Measurements from ENCODE around the gene ACTR1B.

The ACTR1B gene

DNA sequence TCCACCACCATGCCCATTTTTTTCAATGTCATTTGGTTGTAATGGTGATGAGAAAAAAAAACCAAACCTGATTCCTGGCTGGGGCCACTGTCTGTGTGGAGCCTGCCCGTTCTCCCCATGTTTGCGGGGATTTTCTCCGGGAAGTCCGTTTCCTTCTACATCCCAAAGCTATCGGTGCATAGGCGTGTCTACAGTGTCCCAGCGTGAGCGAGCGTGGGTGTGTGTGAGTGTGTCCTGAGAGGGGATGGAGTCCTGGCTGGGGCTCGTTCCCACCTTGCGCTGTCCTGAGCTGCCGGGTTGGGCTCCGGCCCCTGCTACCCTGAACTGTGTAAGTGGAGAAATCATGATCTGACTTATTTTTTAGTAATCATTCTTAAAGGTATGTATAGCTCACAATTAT lies 42.3 kb upstream of the ACTR1B start:
- Histone ChIP-seq H3K14ac (ENCODE audit: low read length) (no peak overlapping the region), H3K9ac (ENCODE audit: low read depth, low read length, poor library complexity) (no peak overlapping the region), H3K9me3 (replicated peaks in 1 of 2; ENCODE audit: control insufficient read depth in 2 of 2, insufficient read depth in 1 of 2, low read depth in 1 of 2, low read length in 2 of 2) (no peaks in the 10 kb centered on the region), H4K8ac (ENCODE audit: low read depth, low read length) (no peak overlapping the region), H2BK120ac (ENCODE audit: low read depth, low read length) (no peak overlapping the region), H3K79me1 (ENCODE audit: low read depth, low read length) (peaks cover 3% of the 10 kb centered on the region), H3K23ac (ENCODE audit: low read depth, low read length, poor library complexity) (no peak overlapping the region), H2AK5ac (ENCODE audit: low read depth, low read length) (no peak overlapping the region), H3K4me1 (ENCODE audit: control insufficient read depth in 2 of 2, insufficient read depth in 1 of 2, low read depth in 1 of 2, low read length in 2 of 2) (peaks cover 1 to 4% of the 10 kb centered on the region in 2 donors), H3K18ac (ENCODE audit: low read length) (no peak overlapping the region), H2BK15ac (ENCODE audit: low read length) (no peak overlapping the region), H3K4me2 (ENCODE audit: insufficient read depth, low read length, poor library complexity, severe bottlenecking) (no peak overlapping the region), H3K27ac (replicated peaks; ENCODE audit: low read length) (no peak overlapping the region), H3K27me3 (ENCODE audit: control insufficient read depth in 3 of 3, insufficient read depth in 3 of 3, low read depth in 1 of 3, low read length in 3 of 3) (no peaks in the 10 kb centered on the region), H2BK5ac (ENCODE audit: low read length) (no peak overlapping the region), H4K91ac (ENCODE audit: low read depth, low read length, poor library complexity) (no peak overlapping the region), H3K4me3 (ENCODE audit: low read length in 2 of 2) (no peak overlapping the region), H2BK12ac (ENCODE audit: low read length) (no peak overlapping the region), H2AFZ (ENCODE audit: low read length) (no peak overlapping the region), H3K36me3 (replicated peaks in 1 of 2; ENCODE audit: control insufficient read depth in 2 of 2, insufficient read depth in 2 of 2, low read length in 2 of 2) (no peaks in the 10 kb centered on the region), H3K4ac (ENCODE audit: low read length) (no peak overlapping the region)
- DNase-seq (ENCODE audit: low spot score): no peak
- WGBS, 2 donors (ENCODE audit: extremely low coverage in 2 of 2, insufficient read length in 2 of 2, insufficient replicate concordance in 1 of 2): no CpG with 5 or more reads among the region's 13 CpGs

DNA sequence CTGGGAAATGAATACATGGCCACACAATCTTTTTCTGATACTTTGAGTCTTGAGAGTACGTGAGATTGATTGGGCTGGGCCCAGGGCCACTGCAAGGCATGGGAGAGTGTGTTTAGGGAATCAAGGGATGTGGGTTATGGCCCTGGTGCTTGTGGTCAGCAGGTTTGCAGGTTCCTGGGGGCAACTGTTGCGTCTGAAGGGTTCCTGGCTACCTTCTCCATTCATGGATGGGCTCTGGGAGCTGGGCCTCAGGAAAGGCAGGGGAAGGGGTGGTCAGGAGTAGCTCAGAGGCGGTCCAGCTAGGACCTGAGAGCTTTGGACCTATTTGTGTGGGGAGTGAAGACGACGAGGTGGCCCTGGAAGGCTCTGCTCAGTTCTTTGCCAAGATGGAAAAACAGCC lies 41.1 kb upstream of the ACTR1B start:
- Histone ChIP-seq H2BK5ac (ENCODE audit: low read length) (no peak overlapping the region), H3K27me3 (ENCODE audit: control insufficient read depth in 3 of 3, insufficient read depth in 3 of 3, low read depth in 1 of 3, low read length in 3 of 3) (no peaks in the 10 kb centered on the region), H3K23ac (ENCODE audit: low read depth, low read length, poor library complexity) (no peak overlapping the region), H3K4me3 (ENCODE audit: low read length in 2 of 2) (no peak overlapping the region), H3K4me1 (ENCODE audit: control insufficient read depth in 2 of 2, insufficient read depth in 1 of 2, low read depth in 1 of 2, low read length in 2 of 2) (peaks cover 2 to 4% of the 10 kb centered on the region in 2 donors), H3K9ac (ENCODE audit: low read depth, low read length, poor library complexity) (no peak overlapping the region), H3K79me1 (ENCODE audit: low read depth, low read length) (no peaks in the 10 kb centered on the region), H3K14ac (ENCODE audit: low read length) (no peak overlapping the region), H3K9me3 (replicated peaks in 1 of 2; ENCODE audit: control insufficient read depth in 2 of 2, insufficient read depth in 1 of 2, low read depth in 1 of 2, low read length in 2 of 2) (no peaks in the 10 kb centered on the region), H3K4ac (ENCODE audit: low read length) (no peak overlapping the region), H4K91ac (ENCODE audit: low read depth, low read length, poor library complexity) (no peak overlapping the region), H3K36me3 (replicated peaks in 1 of 2; ENCODE audit: control insufficient read depth in 2 of 2, insufficient read depth in 2 of 2, low read length in 2 of 2) (no peaks in the 10 kb centered on the region), H3K27ac (replicated peaks; ENCODE audit: low read length) (no peak overlapping the region), H4K8ac (ENCODE audit: low read depth, low read length) (no peak overlapping the region), H3K4me2 (ENCODE audit: insufficient read depth, low read length, poor library complexity, severe bottlenecking) (no peak overlapping the region), H2BK120ac (ENCODE audit: low read depth, low read length) (no peak overlapping the region), H2BK15ac (ENCODE audit: low read length) (no peak overlapping the region), H2AFZ (ENCODE audit: low read length) (no peak overlapping the region), H2AK5ac (ENCODE audit: low read depth, low read length) (no peak overlapping the region), H3K18ac (ENCODE audit: low read length) (no peak overlapping the region), H2BK12ac (ENCODE audit: low read length) (no peak overlapping the region)
- WGBS, 2 donors (ENCODE audit: extremely low coverage in 2 of 2, insufficient read length in 2 of 2, insufficient replicate concordance in 1 of 2): no CpG with 5 or more reads among the region's 5 CpGs
- DNase-seq (ENCODE audit: low spot score): no peak

DNA sequence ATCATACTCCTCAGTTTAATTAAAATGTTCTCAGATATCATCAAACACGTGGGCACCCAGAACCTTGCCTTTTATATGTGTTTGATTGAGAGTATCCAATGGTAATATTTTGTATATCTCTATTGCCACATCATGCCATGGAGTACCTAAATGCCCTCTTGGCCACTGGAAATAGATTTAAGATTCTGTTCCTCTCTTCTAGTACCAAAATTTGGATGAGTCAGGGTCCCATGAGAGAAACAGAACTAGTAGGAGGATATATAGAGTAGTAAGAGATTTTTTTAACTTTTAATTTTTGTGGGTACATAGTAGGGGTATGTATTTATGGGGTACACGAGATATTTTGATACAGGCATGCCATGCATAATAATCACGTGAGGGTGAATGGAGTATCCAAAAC lies 39.9 kb upstream of the ACTR1B start:
- Histone ChIP-seq H3K18ac (ENCODE audit: low read length) (no peak overlapping the region), H3K4ac (ENCODE audit: low read length) (no peak overlapping the region), H3K14ac (ENCODE audit: low read length) (no peak overlapping the region), H3K9me3 (replicated peaks in 1 of 2; ENCODE audit: control insufficient read depth in 2 of 2, insufficient read depth in 1 of 2, low read depth in 1 of 2, low read length in 2 of 2) (no peaks in the 10 kb centered on the region), H2AK5ac (ENCODE audit: low read depth, low read length) (no peak overlapping the region), H3K4me1 (ENCODE audit: control insufficient read depth in 2 of 2, insufficient read depth in 1 of 2, low read depth in 1 of 2, low read length in 2 of 2) (peaks cover 2 to 4% of the 10 kb centered on the region in 2 donors), H3K9ac (ENCODE audit: low read depth, low read length, poor library complexity) (no peak overlapping the region), H2AFZ (ENCODE audit: low read length) (no peak overlapping the region), H3K27ac (replicated peaks; ENCODE audit: low read length) (no peak overlapping the region), H2BK5ac (ENCODE audit: low read length) (no peak overlapping the region), H4K91ac (ENCODE audit: low read depth, low read length, poor library complexity) (no peak overlapping the region), H3K79me1 (ENCODE audit: low read depth, low read length) (no peaks in the 10 kb centered on the region), H3K4me2 (ENCODE audit: insufficient read depth, low read length, poor library complexity, severe bottlenecking) (no peak overlapping the region), H2BK12ac (ENCODE audit: low read length) (no peak overlapping the region), H4K8ac (ENCODE audit: low read depth, low read length) (no peak overlapping the region), H2BK120ac (ENCODE audit: low read depth, low read length) (no peak overlapping the region), H3K23ac (ENCODE audit: low read depth, low read length, poor library complexity) (no peak overlapping the region), H2BK15ac (ENCODE audit: low read length) (no peak overlapping the region), H3K36me3 (replicated peaks in 1 of 2; ENCODE audit: control insufficient read depth in 2 of 2, insufficient read depth in 2 of 2, low read length in 2 of 2) (no peaks in the 10 kb centered on the region), H3K27me3 (ENCODE audit: control insufficient read depth in 3 of 3, insufficient read depth in 3 of 3, low read depth in 1 of 3, low read length in 3 of 3) (no peaks in the 10 kb centered on the region), H3K4me3 (ENCODE audit: low read length in 2 of 2) (no peak overlapping the region)
- no CpG with 5 or more reads among the region's 3 CpGs for WGBS, 2 donors (ENCODE audit: extremely low coverage in 2 of 2, insufficient read length in 2 of 2, insufficient replicate concordance in 1 of 2)
- no peak for DNase-seq (ENCODE audit: low spot score)

DNA sequence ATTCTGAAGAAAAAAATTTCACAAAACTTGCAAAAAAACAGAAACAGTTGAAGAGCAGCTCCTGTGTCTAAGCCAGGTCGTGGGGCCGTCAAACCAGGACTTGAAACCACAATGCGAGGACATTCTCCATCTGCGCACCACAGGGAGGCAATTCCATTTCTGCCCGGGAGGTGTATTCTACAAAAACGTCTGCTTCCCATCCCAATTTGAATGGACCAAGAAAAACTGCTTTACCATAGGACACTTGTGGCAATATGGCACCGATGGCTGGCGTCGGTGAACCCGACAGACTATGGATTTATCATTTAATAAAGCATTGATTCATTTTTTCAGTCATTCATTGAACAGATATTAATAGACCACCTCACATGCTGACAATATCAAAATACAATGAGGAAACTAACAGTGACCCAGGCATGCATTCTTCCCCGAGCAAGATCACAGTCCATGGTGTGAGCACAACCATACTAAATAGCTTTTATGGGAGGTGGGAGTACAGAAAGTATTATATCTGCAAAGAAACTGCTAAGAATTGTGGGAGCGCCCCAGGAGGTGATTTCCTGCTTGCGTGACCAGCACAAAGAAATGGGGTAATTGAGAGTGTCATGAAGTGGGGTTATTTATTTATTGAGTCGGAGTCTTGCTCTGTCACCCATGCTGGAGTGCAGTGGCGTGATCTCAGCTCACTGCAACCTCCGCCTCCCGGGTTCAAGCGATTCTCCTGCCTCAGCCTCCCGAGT lies 39.1 kb upstream of the ACTR1B start:
- Histone ChIP-seq H2AK5ac (ENCODE audit: low read depth, low read length) (no peak overlapping the region), H3K4me3 (ENCODE audit: low read length in 2 of 2) (no peak overlapping the region), H3K36me3 (replicated peaks in 1 of 2; ENCODE audit: control insufficient read depth in 2 of 2, insufficient read depth in 2 of 2, low read length in 2 of 2) (no peaks in the 10 kb centered on the region), H3K4me1 (ENCODE audit: control insufficient read depth in 2 of 2, insufficient read depth in 1 of 2, low read depth in 1 of 2, low read length in 2 of 2) (peaks cover 2 to 4% of the 10 kb centered on the region in 2 donors), H2BK5ac (ENCODE audit: low read length) (no peak overlapping the region), H3K27ac (replicated peaks; ENCODE audit: low read length) (no peak overlapping the region), H3K79me1 (ENCODE audit: low read depth, low read length) (no peaks in the 10 kb centered on the region), H3K9ac (ENCODE audit: low read depth, low read length, poor library complexity) (no peak overlapping the region), H3K4me2 (ENCODE audit: insufficient read depth, low read length, poor library complexity, severe bottlenecking) (no peak overlapping the region), H4K91ac (ENCODE audit: low read depth, low read length, poor library complexity) (no peak overlapping the region), H2BK120ac (ENCODE audit: low read depth, low read length) (no peak overlapping the region), H2BK15ac (ENCODE audit: low read length) (no peak overlapping the region), H2AFZ (ENCODE audit: low read length) (no peak overlapping the region), H4K8ac (ENCODE audit: low read depth, low read length) (no peak overlapping the region), H2BK12ac (ENCODE audit: low read length) (no peak overlapping the region), H3K27me3 (ENCODE audit: control insufficient read depth in 3 of 3, insufficient read depth in 3 of 3, low read depth in 1 of 3, low read length in 3 of 3) (no peaks in the 10 kb centered on the region), H3K14ac (ENCODE audit: low read length) (no peak overlapping the region), H3K9me3 (replicated peaks in 1 of 2; ENCODE audit: control insufficient read depth in 2 of 2, insufficient read depth in 1 of 2, low read depth in 1 of 2, low read length in 2 of 2) (no peaks in the 10 kb centered on the region), H3K4ac (ENCODE audit: low read length) (no peak overlapping the region), H3K23ac (ENCODE audit: low read depth, low read length, poor library complexity) (no peak overlapping the region), H3K18ac (ENCODE audit: low read length) (no peak overlapping the region)
- DNase-seq (ENCODE audit: low spot score): no peak
- no CpG with 5 or more reads among the region's 19 CpGs for WGBS, 2 donors (ENCODE audit: extremely low coverage in 2 of 2, insufficient read length in 2 of 2, insufficient replicate concordance in 1 of 2)
